ENCODE results near the gene SNRPA1.

The SNRPA1 gene

GRCh38 chr15:101256757-101257156 is 38.3 kb downstream of the SNRPA1 start:
- no peak for DNase-seq

- DNase-seq = peak; percentile 44
Measured at GRCh38 chr15:101255615-101256241, 39.3 kb downstream of the SNRPA1 start.

GRCh38 chr15:101255051-101255395 is 40.0 kb downstream of the SNRPA1 start:
- no peak for DNase-seq

GRCh38 chr15:101254157-101255050 is 40.6 kb downstream of the SNRPA1 start:
- no peak for DNase-seq

- DNase-seq = no peak
Measured at GRCh38 chr15:101252836-101253235, 42.2 kb downstream of the SNRPA1 start.

- peak; percentile 95 for DNase-seq
Measured at GRCh38 chr15:101251830-101252820, 42.9 kb downstream of the SNRPA1 start, which contains the start of gene CHSY1. Gene CHSY1, minus strand, starts transcription at chr15:101252048. Its CDS starts 592 bp downstream, at chr15:101251456.

GRCh38 chr15:101250873-101251829 is 43.9 kb downstream of the SNRPA1 start:
- no peak for DNase-seq

- peak; percentile 83 for DNase-seq
Measured at GRCh38 chr15:101250341-101250831, 44.7 kb downstream of the SNRPA1 start.

GRCh38 chr15:101248274-101248673 is 46.8 kb downstream of the SNRPA1 start:
- DNase-seq = no peak

GRCh38 chr15:101246824-101247745 is 48.0 kb downstream of the SNRPA1 start:
- DNase-seq = no peak

- no peak for DNase-seq
Measured at GRCh38 chr15:101246391-101246790, 48.7 kb downstream of the SNRPA1 start.

GRCh38 chr15:101244889-101245668 is 50.0 kb downstream of the SNRPA1 start:
- no peak for DNase-seq

GRCh38 chr15:101244036-101244781 is 50.8 kb downstream of the SNRPA1 start:
- peak; percentile 46 for DNase-seq

GRCh38 chr15:101243420-101243819 is 51.6 kb downstream of the SNRPA1 start:
- DNase-seq = no peak

GRCh38 chr15:101242999-101243336 is 52.1 kb downstream of the SNRPA1 start:
- no peak for DNase-seq

GRCh38 chr15:101242160-101242998 is 52.7 kb downstream of the SNRPA1 start:
- peak; percentile 45 for DNase-seq

GRCh38 chr15:101240358-101240757 is 54.7 kb downstream of the SNRPA1 start:
- DNase-seq = no peak

GRCh38 chr15:101239724-101240136 is 55.3 kb downstream of the SNRPA1 start:
- no peak for DNase-seq

Data from fibroblast of skin of scalp (primary cell).